Right lung (tissue), 5 donors: ENCODE results near the gene TUBB2A. TPM values are rescaled to one million over a fixed set of nuclear protein-coding genes. Genes with fewer than 3 reads are reported as not detected.
A peak's percentile ranks its signal among the peaks of the same experiment; 100 is the strongest.

Source experiments
- DNase-seq, 2 donors: peaks; one replicate each; pipeline ENCODE4 v3.0.0-alpha.2; 2013
- polyA plus RNA-seq, 5 donors: library from polyadenylated mRNA; unstranded; fragments of 120-200 nt; gene quantifications; one replicate each; pipeline versions ENCODE4 v1.2.1 to v1.2.3, GENCODE V29; 2013; ENCODE audit warnings: inconsistent platforms in 1 of 5, low replicate concordance in 1 of 5; ENCODE audit not compliant: insufficient read length in 5 of 5, insufficient read depth in 1 of 5

The TUBB2A gene
- polyA plus RNA-seq, 5 donors, result 12.8 to 35.8 (median 20.8) TPM

GRCh38 chr6:3124667-3125066 is 32.7 kb downstream of the TUBB2A start:
- DNase-seq, result no peak

DNA sequence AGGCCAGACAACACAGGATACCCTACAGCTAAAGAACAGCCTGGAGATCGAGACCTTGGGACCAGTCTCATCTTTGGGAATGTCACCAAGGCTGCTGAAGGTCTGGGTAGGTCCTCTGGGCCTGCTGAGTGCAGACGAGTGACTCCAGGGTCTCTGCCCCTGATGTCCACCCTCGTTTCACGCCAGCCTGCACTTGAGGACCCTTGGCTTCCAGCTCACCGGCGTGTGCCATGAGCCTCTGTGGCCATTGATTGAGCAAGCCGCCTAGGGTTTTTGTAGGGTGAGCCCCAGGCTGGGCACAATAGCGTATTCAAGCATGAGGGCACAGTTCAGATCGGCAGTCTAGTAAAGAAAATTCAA is 34.5 kb downstream of the TUBB2A start:
- DNase-seq, result no peak

DNA sequence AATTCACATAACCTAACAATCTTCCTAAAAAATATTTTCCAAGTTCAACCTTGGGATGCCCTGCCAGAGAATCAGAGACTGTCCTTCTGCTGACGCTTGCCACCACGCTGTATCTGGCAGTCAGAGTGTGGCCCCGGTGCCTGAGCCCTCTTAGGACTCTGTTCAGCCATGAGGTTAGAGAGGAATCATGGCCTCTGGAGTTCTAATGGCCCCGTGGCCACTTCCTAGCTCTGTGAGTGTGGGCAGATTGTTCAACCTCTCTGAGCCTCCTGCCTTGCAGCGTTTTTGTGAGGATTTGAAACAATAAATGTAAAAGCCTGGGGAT is 36.6 kb downstream of the TUBB2A start:
- DNase-seq, result no peak

DNA sequence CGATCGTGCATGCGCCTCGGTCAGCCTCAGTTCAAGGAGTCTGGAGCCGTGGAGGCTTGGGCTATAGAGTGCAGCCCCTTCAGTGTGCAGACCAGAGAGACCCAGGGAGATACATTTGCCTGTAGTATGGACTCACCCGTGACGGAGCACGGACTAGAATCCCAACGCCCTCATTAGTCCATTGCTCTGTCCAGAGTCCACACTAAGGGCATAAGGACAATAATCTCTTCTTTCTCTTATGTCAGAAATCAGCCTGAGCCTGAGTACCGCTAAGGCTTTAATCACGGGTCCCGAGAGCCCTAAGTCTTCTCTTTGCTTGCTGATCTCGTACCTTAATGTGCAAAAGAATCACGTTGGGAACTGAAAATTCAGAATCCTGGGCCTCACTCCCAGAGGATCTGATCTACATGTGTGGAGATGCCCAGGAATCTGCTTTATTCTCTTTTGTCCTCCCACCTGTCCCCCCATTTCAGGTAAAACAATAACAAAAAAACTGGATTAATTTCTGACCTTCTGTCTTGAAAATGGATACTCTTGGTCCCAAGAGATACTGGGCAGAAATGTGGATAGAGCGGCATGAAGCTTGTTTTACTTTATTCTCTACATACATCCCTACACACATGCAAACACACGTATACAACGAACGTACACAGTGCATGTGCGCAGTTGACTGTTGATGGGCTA is 38.2 kb downstream of the TUBB2A start:
- peak in 1 of 2 donors; percentile 33 for DNase-seq

DNA sequence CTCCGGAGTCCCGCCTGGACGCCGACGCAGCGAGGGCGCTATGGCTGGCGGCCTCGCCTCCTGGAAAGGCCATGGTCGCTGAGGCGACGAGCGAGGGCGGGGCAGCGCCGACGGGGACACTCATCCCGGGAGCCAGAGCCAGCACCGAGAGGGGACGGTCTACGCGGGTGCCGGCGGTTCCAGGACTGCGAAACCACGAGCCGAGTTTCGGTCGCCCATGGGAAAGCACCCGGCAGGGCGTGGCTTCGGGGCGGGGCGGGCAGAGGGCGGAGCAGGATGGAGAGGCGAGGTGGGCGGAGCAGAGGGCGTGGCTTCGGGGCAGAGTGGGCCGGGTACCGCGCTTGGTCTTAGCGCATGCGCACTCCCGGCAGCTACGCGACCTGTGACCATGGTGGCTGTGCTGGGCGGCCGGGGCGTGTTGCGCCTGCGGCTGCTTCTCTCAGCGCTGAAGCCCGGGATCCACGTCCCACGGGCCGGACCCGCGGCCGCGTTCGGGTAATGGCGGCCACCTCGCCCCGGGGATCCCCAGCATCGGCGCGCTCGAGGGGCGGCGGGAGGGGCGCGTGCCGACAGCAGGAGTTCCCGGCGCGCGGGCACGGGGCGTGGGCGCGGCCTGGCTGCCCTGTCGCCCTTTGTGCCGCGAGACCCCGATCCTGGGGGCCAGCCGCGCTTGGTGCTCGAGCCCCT is 38.8 kb downstream of the TUBB2A start, which contains the start of gene BPHL:
BPHL (plus strand) TSS at position 359 of the 687 bp plus-strand sequence; CDS start at position 389, 30 bp downstream.
- DNase-seq, result peak; percentile 96 to 97

DNA sequence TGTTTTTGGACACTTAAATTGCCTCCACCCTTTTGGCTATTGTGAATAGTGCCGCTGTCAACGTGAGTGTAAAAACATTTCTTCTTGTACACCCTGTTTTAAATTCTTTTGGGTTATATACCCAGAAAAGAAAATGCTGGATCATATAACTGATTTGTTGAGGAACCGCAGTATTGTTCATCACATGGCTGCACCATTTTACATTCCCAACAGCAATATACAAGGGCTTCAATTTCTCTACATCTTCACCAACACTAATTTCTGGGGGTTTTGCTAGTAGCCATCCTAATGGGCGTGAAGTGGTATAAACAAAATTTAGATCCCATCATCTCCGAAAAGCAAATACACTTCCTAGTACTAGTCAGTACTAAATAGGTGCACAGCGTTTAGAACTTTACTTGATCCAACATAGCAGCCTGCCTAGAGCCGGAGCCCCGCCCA is 39.4 kb downstream of the TUBB2A start:
- DNase-seq, result no peak

DNA sequence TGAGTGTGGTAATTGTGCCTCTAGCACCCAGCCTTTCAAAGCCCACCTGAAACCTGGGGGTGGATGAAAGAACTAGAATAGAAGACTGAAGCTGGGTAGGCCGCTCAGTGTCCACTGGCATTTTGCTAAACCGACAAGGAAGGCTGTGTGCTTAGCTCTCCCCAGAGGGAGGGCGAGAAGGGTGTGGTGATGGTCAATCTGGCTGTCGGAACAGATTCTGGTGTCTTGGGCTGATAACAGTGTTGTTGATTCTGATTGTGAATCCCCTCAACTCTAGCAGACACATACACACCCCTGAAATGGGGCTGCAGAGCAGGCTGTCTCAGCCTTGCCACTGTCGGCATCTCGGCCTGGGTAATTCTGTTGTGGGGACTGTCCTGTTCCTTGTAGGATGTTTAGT is 43.0 kb downstream of the TUBB2A start:
- DNase-seq, result no peak

- no peak for DNase-seq
Observed at GRCh38 chr6:3109761-3110160, 47.6 kb downstream of the TUBB2A start.

GRCh38 chr6:3108746-3109414 is 48.5 kb downstream of the TUBB2A start:
- DNase-seq, result no peak

Other genes starting within 250 kb of the TUBB2A start
- 100 to 1,000 TPM; 110 to 128 (median 112) TPM for gene SERPINB6, start 186.0 kb downstream of the TUBB2A start, polyA plus RNA-seq
- gene NQO2, start 157.7 kb downstream of the TUBB2A start, polyA plus RNA-seq, result 10 to 100 TPM; 25.8 to 36.6 (median 29.5) TPM
- 10 to 100 TPM; 17.5 to 24.9 (median 19.8) TPM for gene RIPK1, start 89.0 kb downstream of the TUBB2A start, polyA plus RNA-seq
- gene BPHL, start 38.8 kb downstream of the TUBB2A start, polyA plus RNA-seq, result 10 to 100 TPM; 37.7 to 56.1 (median 43.1) TPM
- gene TUBB2B, start 70.1 kb upstream of the TUBB2A start, polyA plus RNA-seq, result 10 to 100 TPM in 1 of 5 donors, 1 to 10 TPM in 4; 5.9 to 10.5 (median 7.6) TPM
- 10 to 100 TPM; 14.1 to 23.2 (median 22.0) TPM for gene PSMG4, start 101.4 kb upstream of the TUBB2A start, polyA plus RNA-seq